NCI-H1105 treated with DMSO at 0.1 percent for 48 hours (cell line): Measurements from ENCODE around the gene CLEC6A.
"Not testable (repeated sequence)": the region's sequence is repeated elsewhere in the genome, so short reads cannot be mapped to it uniquely, and the experiment has no call there.

ENCODE experiments used
- DNase-seq: peaks from one replicate; lab custom pipeline; 2025; lab: John Stamatoyannopoulos, UW

CLEC6A gene

GRCh38 chr12:8495671-8496070 is 39.9 kb downstream of the CLEC6A start:
- DNase-seq, result not testable (repeated sequence)

- DNase-seq, result not testable (repeated sequence)
Measured at GRCh38 chr12:8496074-8496473, 40.3 kb downstream of the CLEC6A start.

DNA sequence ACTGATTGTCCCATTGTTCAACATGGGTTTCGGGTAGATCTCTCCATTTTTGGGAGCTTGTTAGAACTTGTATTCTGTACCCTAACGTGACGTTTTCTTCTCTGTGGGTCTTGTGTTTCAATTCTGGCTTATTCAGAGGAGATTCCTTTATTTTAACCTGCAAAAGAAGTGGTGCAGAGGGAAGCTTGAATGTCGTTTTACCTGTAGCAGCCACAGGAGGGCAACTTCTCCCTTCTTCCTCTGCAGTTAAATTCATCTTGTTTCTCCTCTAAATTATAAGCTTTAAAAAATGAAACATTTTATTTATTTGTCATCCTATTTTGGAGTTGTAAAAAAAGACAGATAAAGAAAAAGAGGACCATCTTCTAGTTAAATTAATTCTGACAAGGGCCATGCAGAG is 43.9 kb downstream of the CLEC6A start:
- DNase-seq, result no peak

GRCh38 chr12:8501720-8502119 is 46.0 kb downstream of the CLEC6A start:
- DNase-seq, result no peak

DNA sequence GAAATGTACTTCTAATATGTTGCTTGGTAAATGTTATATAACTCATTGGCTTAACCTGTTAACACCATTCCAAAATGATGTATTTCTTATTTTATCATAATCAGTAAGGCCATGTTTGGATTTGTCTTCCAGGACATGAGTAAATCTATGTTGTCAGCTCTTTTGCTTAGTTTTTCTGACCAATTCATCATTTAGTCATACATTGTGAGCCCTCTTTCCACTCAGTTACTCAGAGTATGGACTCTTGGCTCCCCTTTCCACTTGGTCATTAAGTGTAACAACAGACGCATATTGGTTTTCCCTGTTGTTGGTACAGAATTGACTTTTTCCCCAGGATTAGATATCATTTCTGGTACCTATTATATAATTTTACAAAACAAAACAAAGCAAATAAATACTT is 48.6 kb downstream of the CLEC6A start:
- no peak for DNase-seq

- no peak for DNase-seq
Measured at GRCh38 chr12:8507596-8507995, 51.8 kb downstream of the CLEC6A start.

- DNase-seq, result no peak
Measured at GRCh38 chr12:8508223-8508622, 52.5 kb downstream of the CLEC6A start.

DNA sequence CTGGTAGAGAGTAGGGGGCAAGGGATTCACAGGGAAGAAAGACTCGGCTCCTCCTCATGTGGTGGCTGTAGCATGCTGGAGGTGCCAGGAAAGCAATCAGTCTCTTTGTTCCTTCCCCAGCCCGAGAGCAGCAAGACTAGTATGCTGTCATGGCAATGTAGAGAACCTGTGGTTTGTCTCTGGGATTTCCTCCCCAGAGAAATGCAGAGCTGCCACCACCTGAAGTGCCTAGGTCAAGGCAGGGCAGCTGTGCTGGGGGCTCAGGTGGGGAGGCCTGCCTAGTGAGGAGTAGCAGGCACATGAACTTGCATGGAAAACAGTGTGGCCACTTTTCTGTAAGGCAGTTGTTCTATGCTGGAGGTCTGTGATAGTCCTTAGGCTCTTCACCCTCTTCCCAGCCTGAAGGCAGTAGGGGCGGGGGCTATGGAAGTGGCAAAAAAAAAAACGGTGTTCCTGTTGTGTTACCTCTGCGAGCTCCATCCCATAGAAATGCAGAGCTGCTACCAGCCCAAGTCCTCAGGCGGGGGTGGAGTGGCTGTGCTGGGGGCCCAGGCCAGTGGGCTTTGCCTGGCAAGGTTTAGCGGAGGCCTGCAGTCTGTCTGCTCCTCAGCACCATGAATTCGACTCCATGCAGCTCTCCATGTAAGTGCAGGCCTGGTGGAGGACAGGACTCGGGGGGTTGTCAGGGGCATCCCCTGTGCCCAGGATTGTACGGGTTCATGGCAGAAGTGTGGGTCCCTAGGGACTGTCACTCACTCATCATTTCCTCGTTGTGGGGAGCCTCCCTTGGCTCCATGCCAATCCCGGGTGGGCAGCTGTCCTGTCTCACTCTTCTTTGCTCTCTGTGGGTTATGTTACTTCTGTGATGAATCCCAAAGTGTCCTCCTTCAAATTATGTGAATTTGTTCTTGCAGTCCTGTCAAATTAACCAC is 53.4 kb downstream of the CLEC6A start:
- DNase-seq, result no peak

DNA sequence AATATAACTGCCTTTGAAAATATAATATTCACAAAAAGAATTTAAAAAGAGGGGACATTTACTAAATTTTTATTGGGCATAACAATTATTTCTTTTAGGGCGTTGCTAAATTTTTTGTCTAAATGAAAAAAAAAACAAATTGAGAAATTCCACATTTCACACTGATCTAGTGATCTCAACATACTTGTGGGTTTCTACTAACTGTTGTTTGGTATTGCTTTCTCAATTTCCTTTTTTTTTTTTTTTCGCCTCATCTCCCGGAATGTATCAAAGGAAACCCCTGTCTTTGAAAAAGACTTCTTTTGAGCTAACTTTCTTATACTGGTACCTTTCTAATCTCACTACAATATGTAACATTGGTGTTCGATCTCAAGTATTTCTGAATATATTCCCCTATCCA is 57.5 kb downstream of the CLEC6A start, which contains the start of gene CLEC4D:
Gene CLEC4D, plus strand, starts transcription at position 248 of the 400 bp plus-strand sequence. CDS start 230 bp downstream, outside the sequence.
- no peak for DNase-seq

DNA sequence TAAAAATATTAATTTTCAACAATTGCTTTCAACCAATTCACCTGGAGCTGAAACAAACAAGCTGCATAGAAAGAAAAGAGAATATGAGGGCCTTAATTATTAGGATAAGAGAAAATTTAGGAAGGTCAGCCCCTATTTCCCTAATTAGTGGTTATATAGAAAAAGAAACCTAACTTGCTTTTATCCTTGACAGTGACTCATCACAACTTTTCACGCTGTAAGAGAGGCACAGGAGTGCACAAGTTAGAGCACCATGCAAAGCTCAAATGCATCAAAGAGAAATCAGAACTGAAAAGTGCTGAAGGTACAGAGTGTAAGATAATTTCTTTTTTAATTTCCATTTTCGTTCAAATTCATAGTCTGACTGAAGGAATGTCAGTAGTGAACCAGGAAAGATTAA is 62.2 kb downstream of the CLEC6A start:
- DNase-seq, result no peak

DNA sequence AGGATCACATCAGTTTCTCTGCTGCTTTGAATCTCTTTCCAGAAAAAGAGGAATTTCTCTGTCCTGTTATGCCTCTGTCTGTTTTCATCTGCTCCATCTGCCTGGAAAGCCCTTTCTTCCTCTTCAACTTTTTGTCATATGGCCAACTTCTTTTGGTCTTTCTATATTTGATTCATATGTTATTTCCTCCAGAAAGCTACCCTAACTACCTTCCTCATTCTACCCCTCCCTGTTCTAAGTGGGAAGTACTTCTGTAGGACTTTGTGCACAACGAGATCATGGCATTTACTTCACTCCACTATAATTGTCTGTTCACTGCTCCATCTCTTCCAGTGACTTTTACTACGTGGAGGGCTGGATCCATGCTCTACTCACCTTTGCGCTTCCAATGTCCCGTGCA is 63.4 kb downstream of the CLEC6A start:
- DNase-seq, result no peak

DNA sequence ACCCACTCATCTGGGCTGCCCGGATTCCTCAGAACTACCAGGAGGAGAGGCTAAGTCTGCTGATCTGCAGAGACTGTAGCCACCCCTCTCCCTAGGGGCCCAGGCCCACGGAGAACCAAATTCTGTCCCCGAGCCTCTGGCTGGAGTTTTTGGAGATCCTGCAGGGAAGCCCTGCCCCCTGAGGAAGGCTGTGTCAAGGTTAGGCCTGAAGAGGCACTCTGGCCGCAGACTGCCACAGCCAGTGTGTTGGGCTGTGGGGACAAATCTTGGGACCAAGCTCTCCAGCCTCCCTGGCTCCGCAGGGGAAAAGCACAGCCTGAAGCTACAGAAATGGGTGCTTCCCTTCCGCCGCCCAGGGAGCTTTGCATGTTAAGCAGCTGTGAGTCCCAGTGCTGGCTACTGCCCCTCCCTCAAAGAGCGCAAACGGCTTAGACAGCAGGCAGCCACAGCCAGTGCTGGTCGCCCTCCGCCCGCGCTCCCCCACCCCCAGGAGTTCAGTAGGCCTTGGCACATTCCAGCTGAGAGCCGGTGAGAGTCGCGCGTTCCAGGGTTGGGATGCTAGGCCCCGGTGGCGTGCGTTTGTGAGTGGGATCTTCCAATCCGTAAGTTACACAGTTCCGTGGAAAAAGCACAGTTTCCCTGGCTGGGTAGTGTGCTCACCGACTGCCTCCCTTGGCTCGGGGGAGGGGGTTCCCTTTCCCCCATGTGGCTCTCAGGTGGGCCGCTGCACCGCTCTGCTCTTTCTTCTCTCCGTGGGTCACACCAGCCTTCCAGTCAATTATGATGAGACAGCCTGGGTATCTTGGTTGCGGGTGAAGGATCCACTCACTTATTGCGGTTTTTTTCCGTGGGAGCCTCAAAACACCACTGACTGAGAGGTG is 71.7 kb downstream of the CLEC6A start:
- DNase-seq, result no peak
